K562 (cell line): ENCODE data around the gene CRNN. TPM values are rescaled to one million over a fixed set of nuclear protein-coding genes. Genes with fewer than 3 reads are reported as not detected.

Experiments used
- ATAC-seq: fragments of 200-7000 bp; cut with Tn5 transposase; 3 replicates; pipeline ENCODE4 v1.9.1; 2020; ENCODE audit warnings: moderate library complexity
- BruUV-seq: library from RNA; stranded (reverse); fragments of 400-500 nt; replicated peaks from 2 replicates; lab custom pipeline; 2021; lab: Mats Ljungman, UMichigan
- CTCF ChIA-PET: fragments of 300-600 bp; formaldehyde crosslinking; extraction: SDS; loops from one replicate; lab custom pipeline; 2021; ENCODE audit warnings: low intra/inter-chr PET ratio; lab: Yijun Ruan, JAX
- POLR2A ChIA-PET: fragments of 300-600, 350-650 bp; sonication (Branson Sonifier 250); formaldehyde crosslinking; extraction: SDS; loops from one replicate; lab custom pipeline; 2021; ENCODE audit warnings: antibody characterized with exemption, inconsistent platforms; lab: Yijun Ruan, JAX
- DNase-seq, 4 experiments: peaks; one replicate each; pipeline versions ENCODE4 v3.0.0 to v3.0.0-alpha.2; 2011 to 2018; ENCODE audit warnings: low spot score in 3 of 4, mixed read lengths in 3 of 4; ENCODE audit errors: extremely low read depth in 1 of 4
- FAIRE-seq: peaks from 2 replicates; lab custom pipeline; 2011; peaks lifted over from hg19 to GRCh38; lab: Jason Lieb, UNC
- H2AFZ ChIP-seq: 2 replicates; pipeline ENCODE4 v1.6.0; 2011; ENCODE audit warnings: low read depth, low read length, control low read depth, inconsistent platforms
- H3K27ac ChIP-seq: fragments of 200-600 bp; 3 replicates; pipeline ENCODE4 v1.8.0; 2011; ENCODE audit warnings: low read depth, mild to moderate bottlenecking, control low read depth, inconsistent platforms, low read length, moderate library complexity, mixed read lengths; ENCODE audit errors: extremely low read depth
- H3K27me3 ChIP-seq, 2 experiments: fragments of 300-600 bp in 1 of 2; 2 replicates in 1 of 2; 3 replicates in 1 of 2; pipeline versions ENCODE4 v1.6.0 to v1.8.0; 2011; ENCODE audit warnings: inconsistent platforms in 2 of 2, low read length in 2 of 2, mild to moderate bottlenecking in 1 of 2, mixed read lengths in 1 of 2, moderate library complexity in 1 of 2; ENCODE audit not compliant: control insufficient read depth in 2 of 2, insufficient read depth in 2 of 2
- H3K36me3 ChIP-seq: fragments of 300-600 bp; 3 replicates; pipeline ENCODE4 v1.8.0; 2011; ENCODE audit warnings: mild to moderate bottlenecking, low read length, inconsistent platforms; ENCODE audit not compliant: control insufficient read depth, insufficient read depth
- H3K4me1 ChIP-seq, 2 experiments: fragments of 200-600 bp in 1 of 2; replicated peaks in 1 of 2; 2 replicates in 1 of 2; 3 replicates in 1 of 2; pipeline versions ENCODE4 v1.5.1 to v1.8.0; 2011; ENCODE audit warnings: inconsistent platforms in 2 of 2, low read length in 2 of 2, mild to moderate bottlenecking in 1 of 2, mixed read lengths in 1 of 2, moderate library complexity in 1 of 2; ENCODE audit not compliant: control insufficient read depth in 2 of 2, insufficient read depth in 2 of 2
- H3K4me2 ChIP-seq: 2 replicates; pipeline ENCODE4 v1.6.1; 2011; ENCODE audit warnings: low read length, control low read depth, inconsistent platforms, mixed read lengths; ENCODE audit not compliant: insufficient read depth
- H3K4me3 ChIP-seq: fragments of 200-600 bp; sonication (generic), shearing (Covaris generic); 2 replicates; pipeline ENCODE4 v1.5.1; 2016; ENCODE audit warnings: control low read depth, inconsistent platforms
- H3K79me2 ChIP-seq: fragments of 200-600 bp; 3 replicates; pipeline ENCODE4 v1.8.0; 2011; ENCODE audit warnings: low read length, inconsistent platforms; ENCODE audit not compliant: control insufficient read depth, insufficient read depth
- H3K9ac ChIP-seq, 2 experiments: 2 replicates each; pipeline versions ENCODE4 v1.6.0 to v1.6.1; 2011; ENCODE audit warnings: low read depth in 2 of 2, low read length in 2 of 2, control low read depth in 1 of 2, inconsistent platforms in 1 of 2, mild to moderate bottlenecking in 1 of 2, mixed read lengths in 1 of 2; ENCODE audit not compliant: insufficient read depth in 1 of 2
- H3K9me1 ChIP-seq: one replicate; pipeline ENCODE4 v1.6.0; 2011; ENCODE audit warnings: inconsistent platforms, mild to moderate bottlenecking, low read length, moderate library complexity; ENCODE audit not compliant: control insufficient read depth, insufficient read depth
- H3K9me3 ChIP-seq: replicated peaks from 2 replicates; pipeline ENCODE4 v1.5.1; 2011; ENCODE audit warnings: low read depth, low read length, inconsistent platforms; ENCODE audit not compliant: control insufficient read depth, insufficient read depth
- H4K20me1 ChIP-seq: replicated peaks from 2 replicates; pipeline ENCODE4 v1.6.1; 2011; ENCODE audit warnings: low read length, inconsistent platforms, mixed read lengths; ENCODE audit not compliant: control insufficient read depth, insufficient read depth
- ARID1B ChIP-seq: fragments of 450-650 bp; IDR thresholded peaks from 2 replicates; pipeline ENCODE4 v1.6.1; 2016; ENCODE audit warnings: antibody characterized with exemption, mild to moderate bottlenecking, inconsistent platforms
- CREM ChIP-seq: IDR thresholded peaks from 2 replicates; pipeline ENCODE4 v1.6.1; 2014; ENCODE audit warnings: antibody characterized with exemption, low read depth
- ERF ChIP-seq: fragments of 450-650 bp; formaldehyde crosslinking; IDR thresholded peaks from 2 replicates; pipeline ENCODE4 v1.4.0; 2020; ENCODE audit warnings: mild to moderate bottlenecking, mixed read lengths
- PHB2 ChIP-seq: fragments of 450-650 bp; IDR thresholded peaks from 2 replicates; pipeline ENCODE4 v1.6.1; 2017; ENCODE audit warnings: low read depth
- REST ChIP-seq, 2 experiments: fragments of 450-650 bp; formaldehyde crosslinking in 1 of 2; IDR thresholded peaks; 2 replicates each; pipeline versions ENCODE4 v1.4.0 to v1.6.1; 2014 to 2020; ENCODE audit warnings: mild to moderate bottlenecking in 2 of 2, borderline replicate concordance in 1 of 2, low read depth in 1 of 2
- SNIP1 ChIP-seq: fragments of 450-650 bp; IDR thresholded peaks from 2 replicates; pipeline ENCODE4 v1.7.1; 2017; ENCODE audit warnings: low read depth, mild to moderate bottlenecking
- SRSF1 ChIP-seq: fragments of 200-400 bp; formaldehyde crosslinking; IDR thresholded peaks from 2 replicates; pipeline ENCODE4 v1.6.1; 2017; ENCODE audit warnings: mild to moderate bottlenecking, low read depth, low read length, moderate library complexity
- ZBTB1 ChIP-seq: sonication (generic); formaldehyde crosslinking; IDR thresholded peaks from 2 replicates; pipeline ENCODE4 v1.8.1; 2023; ENCODE audit warnings: missing genetic modification reagents, low read depth, mild to moderate bottlenecking, borderline replicate concordance
- ZFX ChIP-seq: sonication (generic); formaldehyde crosslinking; IDR thresholded peaks from 2 replicates; pipeline ENCODE4 v1.8.0; 2022; ENCODE audit warnings: mild to moderate bottlenecking, missing genetic modification reagents, moderate library complexity
- WGBS: fragments of 100-300 bp; shearing (Covaris generic); methylation state at CpG from one replicate; pipeline ENCODE4 v1.1.6; 2016; ENCODE audit warnings: low coverage, mixed read lengths; ENCODE audit not compliant: insufficient coverage; ENCODE audit errors: missing lambda C conversion rate; 5-methylcytosine and 5-hydroxymethylcytosine counted together
- in situ Hi-C: fragments of 300-500 bp; cut with MboI; formaldehyde crosslinking; loops from 4 replicates; pipeline ENCODE4 v1.15.0; 2018; ENCODE audit warnings: inconsistent platforms, mixed read lengths
- intact Hi-C: fragments of 100-400 bp; cut with micrococcal nuclease; formaldehyde crosslinking; loops from 2 replicates; pipeline ENCODE4 v1.14.2; 2022
- polyA plus RNA-seq, 8 experiments: library from polyadenylated mRNA; depleted of rRNA in 4 of 8; stranded (reverse) in 5 of 8; unstranded in 3 of 8; fragments of >200 nt; fragmentation: Nextera tagmentation in 2 of 8; fragmentation: Illumina TruSeq in 1 of 8; extraction: Ambion mirVana in 2 of 8; extraction: Trizol in 1 of 8; gene quantifications; 2 replicates each; pipeline versions ENCODE4 v1.2.1 to v1.2.3, GENCODE V29; 2011 to 2014; ENCODE audit warnings: inconsistent platforms in 1 of 8, missing spikeins in 1 of 8
- total RNA-seq, 7 experiments: library from RNA; depleted of rRNA in 6 of 7; stranded (reverse); fragments of >200 nt in 6 of 7; fragmentation: Illumina TruSeq in 2 of 7; extraction: Trizol in 2 of 7; gene quantifications; 2 replicates each; pipeline versions ENCODE4 v1.2.1 to v1.2.3, GENCODE V29; 2011 to 2021; ENCODE audit warnings: low replicate concordance in 1 of 7
- TF ChIP-seq, protein P1 (sequence below): sonication (generic); formaldehyde crosslinking; IDR thresholded peaks from 2 replicates; pipeline ENCODE4 v1.8.1; 2022; ENCODE audit warnings: missing genetic modification reagents
- TF ChIP-seq, protein P2 (sequence below): sonication (generic); formaldehyde crosslinking; IDR thresholded peaks from 2 replicates; pipeline ENCODE4 v1.9.0; 2022; ENCODE audit warnings: mild to moderate bottlenecking, missing genetic modification reagents
- TF ChIP-seq, protein P3 (sequence below): fragments of 250-450 bp; sonication (Bioruptor Pico); IDR thresholded peaks from 2 replicates; pipeline ENCODE4 v1.8.0; 2022; ENCODE audit warnings: inconsistent platforms

The CRNN gene
- total and polyA plus RNA-seq, 9 of the 15 experiments (the other 6 are each of a cell fraction or from before 2014, with no cell fraction given) = not detected

GRCh38 chr1:152411134-152411533 lies 2.9 kb downstream of the CRNN start:
- intact Hi-C loops = no loop called here
- H3K4me2 ChIP-seq = no peak overlapping the region
- no peaks in the 10 kb centered on the region for H4K20me1 ChIP-seq
- in situ Hi-C loops = no loop called here
- CTCF ChIA-PET = interaction anchor here (0.6 kb wide), 1 partner anchor 284 kb away, joined by 3 read pairs; no protein-coding TSS in a partner anchor
- no peaks in the 10 kb centered on the region for H3K36me3 ChIP-seq
- H3K9me3 ChIP-seq = no peaks in the 10 kb centered on the region
- no peak overlapping the region for H3K9ac ChIP-seq
- H3K27ac ChIP-seq = no peak overlapping the region
- ATAC-seq = no peak
- no peak for DNase-seq
- no peak for FAIRE-seq
- no peak overlapping the region for H2AFZ ChIP-seq
- POLR2A ChIA-PET = no interaction called here
- no peaks in the 10 kb centered on the region for H3K79me2 ChIP-seq
- BruUV-seq = no TSS peak
- peaks cover 0 to 9% of the 10 kb centered on the region in 2 experiments; a peak in 1 of 5 replicates for H3K27me3 ChIP-seq
- 0% methylated on average over 2 of the region's 2 CpGs for WGBS
- no peaks in the 10 kb centered on the region for H3K4me1 ChIP-seq
- H3K9me1 ChIP-seq = no peaks in the 10 kb centered on the region
- no peak overlapping the region for H3K4me3 ChIP-seq
- TF ChIP-seq ZBTB1 (CRISPR knock-in tag) = no peak
- TF ChIP-seq PHB2 = no peak
- TF ChIP-seq ARID1B = no peak
- no peak for TF ChIP-seq SRSF1
- TF ChIP-seq REST (IDR thresholded peaks at IDR 0.05; ENCODE audit: borderline replicate concordance) = no peak
- no peak for TF ChIP-seq REST (CRISPR knock-in tag; IDR thresholded peaks at IDR 0.05; ENCODE audit: low read depth)
- no peak for TF ChIP-seq SNIP1
- TF ChIP-seq ZFX (CRISPR knock-in tag) = no peak
- TF ChIP-seq ERF (CRISPR knock-in tag) = no peak
- no peak for TF ChIP-seq CREM
- TF ChIP-seq, protein P1, sequence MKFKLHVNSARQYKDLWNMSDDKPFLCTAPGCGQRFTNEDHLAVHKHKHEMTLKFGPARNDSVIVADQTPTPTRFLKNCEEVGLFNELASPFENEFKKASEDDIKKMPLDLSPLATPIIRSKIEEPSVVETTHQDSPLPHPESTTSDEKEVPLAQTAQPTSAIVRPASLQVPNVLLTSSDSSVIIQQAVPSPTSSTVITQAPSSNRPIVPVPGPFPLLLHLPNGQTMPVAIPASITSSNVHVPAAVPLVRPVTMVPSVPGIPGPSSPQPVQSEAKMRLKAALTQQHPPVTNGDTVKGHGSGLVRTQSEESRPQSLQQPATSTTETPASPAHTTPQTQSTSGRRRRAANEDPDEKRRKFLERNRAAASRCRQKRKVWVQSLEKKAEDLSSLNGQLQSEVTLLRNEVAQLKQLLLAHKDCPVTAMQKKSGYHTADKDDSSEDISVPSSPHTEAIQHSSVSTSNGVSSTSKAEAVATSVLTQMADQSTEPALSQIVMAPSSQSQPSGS (CRISPR knock-in tag) = no peak
- TF ChIP-seq, protein P2, sequence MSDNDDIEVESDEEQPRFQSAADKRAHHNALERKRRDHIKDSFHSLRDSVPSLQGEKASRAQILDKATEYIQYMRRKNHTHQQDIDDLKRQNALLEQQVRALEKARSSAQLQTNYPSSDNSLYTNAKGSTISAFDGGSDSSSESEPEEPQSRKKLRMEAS (CRISPR knock-in tag) = no peak
- TF ChIP-seq, protein P3, sequence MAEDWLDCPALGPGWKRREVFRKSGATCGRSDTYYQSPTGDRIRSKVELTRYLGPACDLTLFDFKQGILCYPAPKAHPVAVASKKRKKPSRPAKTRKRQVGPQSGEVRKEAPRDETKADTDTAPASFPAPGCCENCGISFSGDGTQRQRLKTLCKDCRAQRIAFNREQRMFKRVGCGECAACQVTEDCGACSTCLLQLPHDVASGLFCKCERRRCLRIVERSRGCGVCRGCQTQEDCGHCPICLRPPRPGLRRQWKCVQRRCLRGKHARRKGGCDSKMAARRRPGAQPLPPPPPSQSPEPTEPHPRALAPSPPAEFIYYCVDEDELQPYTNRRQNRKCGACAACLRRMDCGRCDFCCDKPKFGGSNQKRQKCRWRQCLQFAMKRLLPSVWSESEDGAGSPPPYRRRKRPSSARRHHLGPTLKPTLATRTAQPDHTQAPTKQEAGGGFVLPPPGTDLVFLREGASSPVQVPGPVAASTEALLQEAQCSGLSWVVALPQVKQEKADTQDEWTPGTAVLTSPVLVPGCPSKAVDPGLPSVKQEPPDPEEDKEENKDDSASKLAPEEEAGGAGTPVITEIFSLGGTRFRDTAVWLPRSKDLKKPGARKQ = no peak
